GM21423 (cell line): Measurements from ENCODE around the gene TOMM6.
A peak's percentile ranks its signal among the peaks of the same experiment; 100 is the strongest.
"Not testable (repeated sequence)": the region's sequence is repeated elsewhere in the genome, so short reads cannot be mapped to it uniquely, and the experiment has no call there.

Source experiments
- ATAC-seq: cut with Tn5 transposase; IDR thresholded peaks from one replicate; pipeline ENCODE4 v1.9.1; 2021; ENCODE audit warnings: mild to moderate bottlenecking, moderate library complexity; ENCODE audit not compliant: unreplicated experiment

Gene TOMM6

GRCh38 chr6:41783106-41783780 lies 4.3 kb upstream of the TOMM6 start:
- no peak for ATAC-seq

- ATAC-seq, result no peak
These were observed 2.8 kb upstream of the TOMM6 start for GRCh38 chr6:41784581-41785171.

DNA sequence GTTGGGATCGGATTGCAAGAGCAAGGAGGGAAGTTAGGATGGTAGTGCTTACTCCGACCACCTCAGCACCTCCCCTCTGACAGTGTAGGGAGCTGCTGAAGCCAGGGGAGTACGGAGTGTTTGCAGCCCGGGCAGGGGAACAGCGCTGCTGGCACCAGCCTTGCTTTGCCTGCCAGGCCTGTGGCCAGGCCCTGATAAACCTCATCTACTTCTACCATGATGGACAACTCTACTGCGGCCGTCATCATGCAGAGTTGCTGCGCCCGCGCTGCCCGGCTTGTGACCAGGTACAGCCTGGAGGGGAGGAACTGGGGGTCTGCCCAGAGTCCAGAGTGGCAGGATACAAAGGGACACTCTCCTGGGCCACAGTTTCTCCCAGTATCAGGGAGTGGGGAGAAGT lies 2.2 kb upstream of the TOMM6 start:
- ATAC-seq, result no peak

- ATAC-seq, result no peak
These were observed 1.6 kb upstream of the TOMM6 start for GRCh38 chr6:41785689-41786450.

DNA sequence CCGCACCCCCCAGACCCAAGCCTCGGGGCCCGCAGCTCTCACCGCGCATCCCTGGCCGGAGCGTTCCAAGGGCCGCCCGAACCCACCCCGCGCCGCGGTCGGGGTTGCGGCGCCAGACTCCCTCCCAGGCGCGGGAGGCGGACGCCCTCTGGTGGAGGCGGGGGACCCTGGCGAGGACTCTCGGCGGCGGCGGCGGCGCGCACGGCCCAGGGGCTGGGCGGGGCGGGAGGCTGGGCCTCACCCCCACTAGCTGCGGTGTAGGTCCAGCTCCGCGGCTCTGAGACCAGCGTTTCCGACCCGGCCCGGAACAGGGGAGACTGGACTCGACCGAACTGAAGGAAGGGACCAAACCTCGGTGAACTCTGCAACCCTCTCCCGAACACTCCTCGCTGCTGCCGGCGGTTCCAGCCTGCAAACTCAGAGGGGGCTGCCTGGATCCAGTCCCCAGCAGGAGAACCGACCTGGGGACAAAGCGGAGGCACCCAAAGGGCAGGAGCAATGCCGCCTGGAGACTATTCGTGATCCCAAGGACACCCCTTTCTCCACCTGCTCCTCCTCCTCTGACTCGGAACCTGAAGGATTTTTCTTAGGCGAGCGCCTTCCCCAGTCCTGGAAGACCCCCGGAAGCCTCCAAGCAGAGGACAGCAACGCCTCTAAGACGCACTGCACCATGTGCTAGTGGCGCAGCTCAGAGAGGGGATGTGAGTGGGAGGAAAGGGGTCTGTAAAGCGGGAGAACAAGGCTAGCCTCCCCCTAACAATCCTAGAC lies 859 bp upstream of the TOMM6 start:
- ATAC-seq, result peak; percentile 52

- ATAC-seq, result no peak
These were observed 1.9 kb downstream of the TOMM6 start for GRCh38 chr6:41789390-41789724.

GRCh38 chr6:41790045-41790444 lies 2.6 kb downstream of the TOMM6 start:
- ATAC-seq, result no peak

GRCh38 chr6:41791305-41791704 lies 3.8 kb downstream of the TOMM6 start:
- no peak for ATAC-seq

- ATAC-seq, result no peak
These were observed 4.5 kb downstream of the TOMM6 start for GRCh38 chr6:41791984-41792383.

GRCh38 chr6:41796474-41796873 lies 9.0 kb downstream of the TOMM6 start:
- no peak for ATAC-seq

DNA sequence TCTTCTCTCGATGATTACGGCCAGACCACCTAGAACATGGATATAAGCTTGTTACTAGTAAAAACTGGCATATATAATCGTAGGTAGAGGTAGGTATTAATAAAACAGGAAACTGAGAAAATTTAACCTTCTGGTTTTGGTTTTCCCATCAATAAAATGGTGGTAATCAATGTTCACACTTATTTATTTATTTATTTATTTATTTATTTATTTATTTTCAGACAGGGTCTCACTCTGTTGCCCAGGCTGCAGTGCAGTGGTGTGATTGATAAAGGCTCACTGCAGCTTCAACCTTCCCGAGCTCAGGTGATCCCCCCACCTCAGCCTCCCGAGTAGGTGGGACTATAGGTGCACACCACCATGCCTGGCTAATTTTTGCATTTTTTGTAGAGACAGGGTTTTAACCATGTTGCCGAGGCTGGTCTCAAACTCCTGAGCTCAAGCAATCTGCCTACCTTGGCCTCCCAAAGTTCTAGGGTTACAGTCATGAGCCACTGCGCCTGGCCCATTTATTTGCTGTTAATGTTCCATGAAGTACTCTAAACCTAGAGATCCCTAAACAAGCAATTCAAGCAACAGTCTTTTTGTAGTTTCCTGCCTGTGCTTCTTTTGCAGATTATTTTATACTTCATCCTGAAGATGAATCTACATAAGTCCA lies 11.5 kb downstream of the TOMM6 start:
- no peak for ATAC-seq

GRCh38 chr6:41799559-41799911 lies 12.0 kb downstream of the TOMM6 start:
- no peak for ATAC-seq

GRCh38 chr6:41801380-41801779 lies 13.9 kb downstream of the TOMM6 start:
- no peak for ATAC-seq

- ATAC-seq, result no peak
These were observed 18.6 kb downstream of the TOMM6 start for GRCh38 chr6:41805830-41806774.

- no peak for ATAC-seq
These were observed 23.6 kb downstream of the TOMM6 start for GRCh38 chr6:41811095-41811494.

- ATAC-seq, result not testable (repeated sequence)
These were observed 24.5 kb downstream of the TOMM6 start for GRCh38 chr6:41811946-41812345.

GRCh38 chr6:41813469-41813868 lies 26.0 kb downstream of the TOMM6 start:
- ATAC-seq, result no peak

GRCh38 chr6:41813956-41814355 lies 26.5 kb downstream of the TOMM6 start:
- no peak for ATAC-seq

DNA sequence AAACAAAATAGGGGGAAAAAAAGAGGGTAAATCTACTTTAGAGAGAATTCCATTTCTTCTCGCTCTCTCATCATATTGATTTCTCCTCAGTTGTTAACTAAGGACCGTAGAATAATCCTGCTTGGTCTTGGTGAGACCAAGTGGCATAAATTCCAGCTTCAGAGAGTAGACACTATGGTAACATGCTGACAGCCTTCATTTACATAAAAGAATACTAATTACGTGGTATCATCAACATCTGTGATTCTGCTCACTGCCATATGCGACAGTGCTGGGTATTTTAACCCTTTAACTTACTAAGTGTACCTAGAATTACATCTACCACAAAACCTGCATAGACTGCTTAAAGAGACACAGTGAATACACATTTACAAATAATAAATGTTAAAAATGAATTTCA lies 27.1 kb downstream of the TOMM6 start:
- ATAC-seq, result no peak

GRCh38 chr6:41815587-41815986 lies 28.1 kb downstream of the TOMM6 start:
- no peak for ATAC-seq
